Prostate gland (tissue), 2 donors: ENCODE measurements around the gene MIOX. TPM values are rescaled to one million over a fixed set of nuclear protein-coding genes. Genes with fewer than 3 reads are reported as not detected.

Source experiments
- DNase-seq: peaks from one replicate; pipeline ENCODE4 v3.0.0-alpha.2; 2019; ENCODE audit warnings: low spot score
- H3K27ac ChIP-seq, 2 donors: fragments of 200-600 bp; sonication (generic); 2 replicates each; pipeline ENCODE4 v1.5.1; 2017 to 2019
- H3K27me3 ChIP-seq: fragments of 200-600 bp; sonication (generic); replicated peaks from 2 replicates; pipeline ENCODE4 v1.5.1; 2019; ENCODE audit not compliant: insufficient read depth
- H3K36me3 ChIP-seq, 2 donors: fragments of 200-600 bp; sonication (generic); 1 replicate in 1 of 2; 2 replicates in 1 of 2; pipeline versions ENCODE4 v1.5.1 to v1.8.1; 2017 to 2019
- H3K4me1 ChIP-seq: fragments of 200-600 bp; sonication (generic); replicated peaks from 2 replicates; pipeline ENCODE4 v1.5.1; 2019
- H3K4me3 ChIP-seq, 2 donors: fragments of 200-600 bp; sonication (generic); 2 replicates each; pipeline ENCODE4 v1.5.1; 2017 to 2019
- H3K9me3 ChIP-seq: fragments of 200-600 bp; sonication (generic); 2 replicates; pipeline ENCODE4 v1.5.1; 2017
- CTCF ChIP-seq, 4 experiments: fragments of 200-600 bp in 2 of 4; fragments of 450-650 bp in 2 of 4; sonication (generic) in 2 of 4; IDR thresholded peaks; 1 replicate in 3 of 4; 2 replicates in 1 of 4; pipeline ENCODE4 v1.5.1; 2016 to 2019; ENCODE audit warnings: antibody characterized with exemption in 4 of 4, mild to moderate bottlenecking in 2 of 4, moderate library complexity in 2 of 4
- POLR2A ChIP-seq: fragments of 450-650 bp; IDR thresholded peaks from one replicate; pipeline ENCODE4 v1.6.1; 2016; ENCODE audit warnings: antibody characterized with exemption, mild to moderate bottlenecking
- POLR2AphosphoS5 ChIP-seq: sonication (generic); formaldehyde crosslinking; IDR thresholded peaks from one replicate; pipeline ENCODE4 v1.6.1; 2017; ENCODE audit warnings: antibody characterized with exemption
- WGBS: methylation state at CpG from one replicate; pipeline ENCODE4 v1.1.5; 2018; 5-methylcytosine and 5-hydroxymethylcytosine counted together
- intact Hi-C: fragments of 100-400 bp; cut with DNase I; formaldehyde crosslinking; loops from one replicate; pipeline ENCODE4 v1.14.2; 2022
- total RNA-seq, 2 donors: library from RNA; depleted of rRNA; stranded (reverse); fragments of >200 nt; gene quantifications; one replicate each; pipeline ENCODE4 v1.1.0, GENCODE V29; 2016

The MIOX gene
- total RNA-seq, 2 donors from 2014 or later, result not detected

- no peak for TF ChIP-seq POLR2A
- TF ChIP-seq POLR2AphosphoS5, result no peak
- WGBS, result 92% methylated on average over 17 of the region's 18 CpGs
- intact Hi-C loops, result no loop called here
- Histone ChIP-seq H3K4me3 (no peak overlapping the region), H3K36me3 (peaks cover 0 to 5% of the 10 kb centered on the region in 2 donors), H3K27me3 (no peaks in the 10 kb centered on the region), H3K27ac (peak overlapping the region in 1 of 2 donors; percentile 83), H3K4me1 (peaks cover 15% of the 10 kb centered on the region), H3K9me3 (no peaks in the 10 kb centered on the region)
- DNase-seq, result no peak
Measured at GRCh38 chr22:50527921-50528681, 41.4 kb downstream of the MIOX start.

- intact Hi-C loops, result no loop called here
- H3K27ac ChIP-seq, result peak overlapping the region; percentile 65 to 83
- no peaks in the 10 kb centered on the region for H3K27me3 ChIP-seq
- no peaks in the 10 kb centered on the region for H3K9me3 ChIP-seq
- no peak for TF ChIP-seq CTCF (IDR thresholded peaks at IDR 0.05)
- TF ChIP-seq POLR2A, result no peak
- TF ChIP-seq POLR2AphosphoS5, result no peak
- peak overlapping the region in 1 of 2 donors; percentile 43 for H3K4me3 ChIP-seq
- 61% methylated on average over 13 of the region's 15 CpGs for WGBS
- no peak for DNase-seq
- H3K4me1 ChIP-seq, result peaks cover 15% of the 10 kb centered on the region
- H3K36me3 ChIP-seq, result no peaks in the 10 kb centered on the region
Measured at GRCh38 chr22:50528682-50529415, 42.2 kb downstream of the MIOX start.

- Histone ChIP-seq H3K27me3 (no peaks in the 10 kb centered on the region), H3K9me3 (no peaks in the 10 kb centered on the region), H3K36me3 (no peaks in the 10 kb centered on the region), H3K4me1 (peaks cover 13% of the 10 kb centered on the region), H3K27ac (peak overlapping the region; percentile 65 to 83), H3K4me3 (peak overlapping the region; percentile 36 to 43)
- no peak for DNase-seq
- WGBS, result 3% methylated on average over 28 of the region's 50 CpGs
- intact Hi-C loops, result no loop called here
- no peak for TF ChIP-seq POLR2AphosphoS5
- TF ChIP-seq CTCF (IDR thresholded peaks at IDR 0.05), result no peak
- TF ChIP-seq POLR2A, result no peak
Measured at GRCh38 chr22:50529416-50529896, 42.8 kb downstream of the MIOX start.

- peak; percentile 72 for DNase-seq
- intact Hi-C loops, result no loop called here
- WGBS, result under 1% methylated on average over 31 of the region's 92 CpGs
- Histone ChIP-seq H3K36me3 (no peaks in the 10 kb centered on the region), H3K4me3 (peak within 1 kb of the TSS; percentile 36 to 43), H3K9me3 (no peaks in the 10 kb centered on the region), H3K27ac (peak within 1 kb of the TSS; percentile 65 to 83), H3K4me1 (peaks cover 8% of the 10 kb centered on the region), H3K27me3 (no peaks in the 10 kb centered on the region)
- peak in 1 of 4 experiments; percentile 3 for TF ChIP-seq CTCF (IDR thresholded peaks at IDR 0.05)
- TF ChIP-seq POLR2A, result peak; percentile 71
- TF ChIP-seq POLR2AphosphoS5, result peak; percentile 43
Measured at GRCh38 chr22:50529897-50530579, 43.4 kb downstream of the MIOX start, which contains the start of gene TYMP. TSS of gene TYMP (minus strand) at chr22:50530012. CDS start at chr22:50529709, 303 bp downstream.

- no peak for DNase-seq
- H3K9me3 ChIP-seq, result no peaks in the 10 kb centered on the region
- H3K4me1 ChIP-seq, result peaks cover 8% of the 10 kb centered on the region
- H3K27me3 ChIP-seq, result no peaks in the 10 kb centered on the region
- peak overlapping the region; percentile 65 to 83 for H3K27ac ChIP-seq
- TF ChIP-seq CTCF (IDR thresholded peaks at IDR 0.05) (no peak), POLR2A (no peak)
- WGBS, result 3% methylated on average over 16 of the region's 21 CpGs
- intact Hi-C loops, result no loop called here
- H3K4me3 ChIP-seq, result peak overlapping the region; percentile 36 to 43
- H3K36me3 ChIP-seq, result no peaks in the 10 kb centered on the region
Measured at GRCh38 chr22:50530580-50530876, 43.9 kb downstream of the MIOX start.
